Hematopoietic multipotent progenitor cell treated with erythropoietin and hydrocortisone succinate and interleukin-3 and kit ligand, for 17 days (in vitro differentiated cells): ENCODE data around the gene URM1.

Source experiments
- DNase-seq: peaks from one replicate; pipeline ENCODE4 v3.0.0-alpha.2; 2015; ENCODE audit warnings: low spot score

URM1 gene

DNA sequence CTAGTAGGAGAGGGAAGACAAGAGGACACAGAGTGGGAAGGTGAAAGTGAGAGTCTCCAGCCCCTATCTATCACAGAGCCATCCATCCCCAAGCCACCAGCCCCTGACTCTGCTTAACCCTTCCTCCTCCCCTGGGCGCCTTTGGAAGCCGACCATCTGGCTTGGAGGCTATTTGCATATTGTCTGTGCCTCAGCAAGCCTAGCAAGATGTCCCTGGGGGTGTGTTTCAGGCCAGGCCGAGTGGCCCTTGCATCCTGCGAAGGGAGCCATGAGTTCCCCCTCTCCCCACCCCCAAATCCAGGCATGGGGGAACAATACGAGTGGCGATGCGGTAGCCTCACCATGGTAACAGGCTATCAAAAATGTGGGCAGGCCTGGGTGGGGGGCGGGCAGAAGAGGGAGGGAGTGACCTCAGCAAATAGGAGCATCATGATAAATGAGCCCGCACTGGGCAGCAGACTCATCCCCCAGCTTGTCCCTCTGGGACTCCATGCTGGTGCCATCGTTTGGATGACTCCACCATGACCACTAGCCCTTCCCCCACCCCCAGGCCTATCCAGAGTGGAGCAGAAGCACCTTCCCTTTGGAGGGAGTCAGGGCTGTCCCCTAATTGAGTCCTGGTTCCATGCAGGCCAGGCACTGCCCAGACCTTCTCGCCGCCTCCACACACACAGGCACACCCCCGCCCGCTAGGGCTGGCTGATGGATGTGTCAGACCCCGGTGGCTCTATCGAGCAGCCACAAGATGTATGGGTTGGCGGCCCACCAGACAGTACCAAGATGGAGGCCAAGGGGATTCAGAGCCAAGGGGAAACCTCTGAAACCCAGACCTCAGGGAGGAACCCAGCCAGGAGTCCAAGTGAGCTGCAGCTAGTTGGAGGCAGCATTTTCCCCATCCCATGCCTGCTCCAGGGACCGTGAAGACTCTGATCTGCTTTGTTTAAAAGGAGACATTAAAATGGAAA, 14.6 kb downstream of the URM1 start:
- DNase-seq: no peak

DNA sequence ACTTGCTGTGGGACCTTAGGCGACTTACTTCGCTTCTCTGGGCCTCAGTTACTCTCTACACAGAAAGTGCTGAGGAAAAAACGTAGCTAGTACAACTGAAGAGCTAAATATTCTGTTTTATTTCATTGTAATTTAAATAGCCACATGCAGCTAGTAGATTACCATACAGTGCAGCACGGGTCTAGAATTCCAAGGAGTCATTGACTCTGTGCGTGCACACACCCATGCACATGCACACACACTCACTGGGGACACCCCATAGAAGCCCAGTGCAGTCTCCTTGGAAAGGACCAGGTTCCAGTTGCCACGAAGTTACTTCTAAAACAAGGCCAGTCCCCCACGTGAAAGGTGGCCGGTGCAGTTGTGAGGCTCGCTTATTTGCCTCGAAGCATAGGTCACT, 17.0 kb downstream of the URM1 start:
- no peak for DNase-seq

DNA sequence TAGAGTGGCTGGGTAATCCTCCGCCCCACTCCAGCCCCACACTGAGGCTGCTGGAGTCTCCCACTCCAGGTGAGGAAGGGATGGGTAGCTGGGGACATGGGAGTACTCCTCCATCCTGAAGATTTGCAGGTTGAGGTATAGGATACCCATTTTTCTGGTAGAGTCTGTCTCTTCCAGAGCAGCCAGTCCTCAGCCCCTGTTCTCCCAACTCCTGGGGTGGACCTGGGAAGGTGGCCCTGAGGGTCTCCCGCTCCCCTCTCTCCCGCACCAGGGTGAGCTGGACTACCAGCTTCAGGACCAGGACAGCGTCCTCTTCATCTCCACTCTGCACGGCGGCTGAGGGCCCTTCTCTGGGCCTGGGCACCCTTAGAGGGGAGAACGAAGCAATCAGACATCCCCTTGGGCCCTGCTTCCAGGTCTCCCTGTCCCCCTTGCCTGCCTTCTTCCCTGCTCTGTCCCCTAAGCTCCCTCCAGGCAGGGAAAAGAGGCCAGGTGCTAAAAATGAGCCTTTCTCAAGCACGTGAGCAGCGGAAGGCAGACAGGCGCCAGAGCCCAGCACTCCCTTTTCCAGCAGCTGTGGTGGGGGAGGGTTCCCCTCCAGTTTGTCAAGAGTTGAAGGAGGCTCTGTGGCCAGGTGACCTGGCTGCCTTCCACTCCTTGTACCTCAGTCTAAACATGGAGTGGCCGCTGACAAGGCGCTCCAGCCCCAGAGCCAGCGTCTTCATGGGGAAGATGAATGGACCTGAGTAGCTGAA, 18.4 kb downstream of the URM1 start:
- no peak for DNase-seq

DNA sequence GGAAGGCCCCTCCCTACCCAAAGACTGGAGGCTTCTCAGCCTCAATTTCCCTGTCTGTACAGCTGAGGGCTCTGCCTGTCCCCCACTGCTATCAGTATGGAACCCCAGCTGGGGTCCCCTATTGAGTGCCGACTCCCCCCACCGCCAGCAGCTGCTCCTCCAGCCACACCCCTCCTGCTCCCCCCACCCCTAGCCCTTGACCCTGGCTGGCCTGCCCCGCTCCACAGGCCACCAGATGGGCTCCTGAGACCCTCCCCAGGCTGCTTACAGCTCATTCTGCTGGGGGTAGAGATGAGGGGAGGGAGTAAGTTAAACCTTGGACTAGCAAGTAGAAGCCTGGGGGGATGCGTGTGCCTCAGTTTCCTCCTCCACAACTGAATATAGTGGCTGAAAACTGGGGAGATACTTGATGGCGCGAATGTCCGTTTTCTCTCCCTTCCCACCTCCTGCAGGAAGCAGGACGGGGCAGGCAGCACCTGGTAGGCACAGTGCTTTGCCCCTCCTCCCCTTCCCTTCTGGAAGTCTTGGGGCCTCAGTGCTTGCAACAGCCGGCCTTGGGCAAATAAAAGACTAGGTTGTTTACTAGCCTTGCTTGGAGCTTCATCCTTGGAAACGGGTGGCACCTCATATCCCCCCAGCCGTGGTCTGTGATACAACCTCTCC, 19.1 kb downstream of the URM1 start:
- DNase-seq: no peak

DNA sequence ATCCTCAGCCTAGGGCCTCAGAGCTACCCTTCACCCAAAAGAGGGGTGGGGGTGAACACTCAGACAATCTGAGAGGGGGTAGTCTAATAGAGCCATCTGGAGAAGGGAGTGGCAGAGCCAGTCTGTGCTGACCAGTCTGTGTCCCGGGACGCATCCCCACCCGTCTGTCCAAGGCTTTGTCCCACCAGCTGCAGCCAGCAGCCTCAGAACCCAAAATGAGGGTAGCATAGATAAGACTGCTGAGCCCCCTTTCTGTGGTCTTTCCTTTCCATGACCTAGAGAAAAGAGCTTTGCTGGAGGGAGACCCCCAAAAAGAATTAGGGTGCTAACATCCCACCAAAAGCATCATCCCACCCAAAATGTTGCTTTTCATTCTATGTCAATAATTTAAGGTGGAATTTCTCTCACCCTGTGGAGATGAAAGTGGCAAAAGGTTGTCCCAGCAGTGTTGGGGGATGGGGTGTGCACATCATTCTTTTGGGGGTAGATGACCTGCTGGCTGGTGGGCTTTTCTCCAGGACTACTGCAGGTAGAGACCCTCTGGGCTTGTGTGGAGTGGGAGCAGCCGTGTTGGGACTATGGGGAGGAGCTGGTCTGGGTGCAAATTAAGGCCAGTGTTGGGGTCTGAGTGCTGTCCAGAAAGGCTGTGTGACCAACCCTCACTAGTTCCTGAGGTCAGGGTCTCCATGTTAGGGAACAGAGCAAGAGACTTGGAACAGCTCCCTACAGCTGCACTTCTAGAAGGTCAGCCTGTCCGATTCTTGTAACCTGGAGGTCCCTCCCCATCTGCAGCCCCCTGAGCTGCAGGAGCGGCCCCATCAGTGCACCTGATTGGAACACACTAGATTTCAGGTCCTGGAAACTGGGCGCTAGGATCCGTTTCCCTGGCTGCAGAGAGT, 19.9 kb downstream of the URM1 start:
- DNase-seq: no peak

DNA sequence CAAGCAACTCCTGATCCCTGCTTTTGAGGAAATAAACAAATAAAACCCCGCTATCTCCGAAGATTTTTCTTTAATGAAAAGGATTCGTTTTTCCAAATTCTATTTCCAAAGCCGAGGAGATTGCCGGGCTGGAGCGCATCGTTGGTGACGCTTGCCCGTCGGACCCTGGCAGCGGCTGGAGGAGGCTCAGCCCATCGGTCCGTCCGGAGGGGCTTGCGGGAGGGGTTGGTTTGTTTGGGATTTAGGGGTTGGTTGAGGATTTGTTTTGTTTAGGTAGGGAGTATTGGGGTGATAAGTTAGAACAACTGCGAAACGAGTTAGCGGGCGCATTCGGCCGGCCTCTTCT, 20.8 kb downstream of the URM1 start:
- no peak for DNase-seq

DNA sequence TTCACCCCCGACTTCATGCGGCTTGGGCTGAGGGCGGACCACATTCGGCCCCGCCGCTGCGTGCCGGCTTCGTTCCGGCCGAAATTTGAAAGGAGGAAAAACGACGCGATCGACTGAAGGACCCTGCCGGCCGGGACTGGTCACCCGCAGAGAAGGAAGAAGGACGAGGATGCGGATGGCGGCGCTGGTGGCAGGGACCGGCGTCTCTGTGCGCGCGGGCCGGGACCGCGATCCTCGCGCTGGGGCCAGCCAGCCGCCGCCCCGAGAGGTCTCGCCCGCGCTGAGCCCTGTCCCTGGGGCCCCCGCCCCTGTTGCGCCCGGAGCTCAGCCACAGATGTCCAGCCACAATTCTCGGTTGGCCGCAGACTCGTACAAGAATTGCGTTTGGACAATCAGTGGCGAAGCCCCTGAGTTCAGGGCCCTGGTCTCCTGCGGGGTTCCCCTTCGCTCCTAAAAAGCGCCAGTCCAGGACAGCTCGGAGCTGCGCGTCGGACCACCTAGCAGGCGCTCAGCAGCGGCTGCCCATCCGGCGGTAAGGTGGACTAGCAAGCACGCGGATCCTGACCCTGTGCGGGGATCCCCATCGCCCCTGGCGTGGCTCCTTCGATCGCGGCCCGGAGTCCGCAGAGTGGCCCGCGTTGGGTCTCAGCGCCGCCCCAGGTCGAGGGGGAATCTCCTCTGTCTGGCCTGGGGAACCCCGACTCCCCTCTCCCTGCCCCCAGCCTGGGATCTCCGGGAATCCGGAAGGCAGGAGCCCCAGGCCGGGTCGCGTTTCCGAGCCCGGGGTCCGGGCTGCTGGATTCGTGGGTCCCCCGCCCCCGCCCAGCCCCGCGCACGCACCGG, 21.3 kb downstream of the URM1 start:
- no peak for DNase-seq

DNA sequence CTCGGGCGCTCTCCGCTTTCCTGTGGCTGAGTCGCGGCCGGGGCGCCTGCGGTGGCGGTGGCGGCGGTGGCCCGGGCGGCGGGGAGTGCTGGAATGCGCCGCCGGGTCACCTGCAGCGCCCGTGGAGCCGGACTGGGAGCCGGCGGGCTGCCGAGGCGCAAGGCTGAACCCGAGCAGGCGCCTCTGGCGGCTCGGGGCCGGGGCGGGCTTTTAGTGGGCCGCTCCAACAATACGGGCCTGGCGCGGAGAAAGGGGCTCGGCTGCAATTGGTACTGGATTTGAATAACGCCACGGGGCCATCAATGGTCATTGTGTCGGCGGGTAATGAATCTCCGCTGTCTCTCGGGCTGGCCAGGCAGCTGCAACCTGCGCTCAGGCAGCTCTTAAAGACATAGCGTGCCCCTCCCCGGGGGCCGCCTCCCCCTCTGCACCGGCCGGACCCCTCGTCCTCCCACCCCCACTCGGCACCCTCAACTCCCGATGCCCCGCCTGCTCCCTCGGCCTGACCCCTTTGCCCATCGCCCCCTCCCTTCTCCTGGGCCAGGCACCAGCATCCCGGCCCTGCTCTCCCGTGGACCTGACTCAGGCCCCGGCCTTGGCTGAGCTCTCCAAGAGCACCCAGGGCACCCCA, 22.1 kb downstream of the URM1 start:
- no peak for DNase-seq

DNA sequence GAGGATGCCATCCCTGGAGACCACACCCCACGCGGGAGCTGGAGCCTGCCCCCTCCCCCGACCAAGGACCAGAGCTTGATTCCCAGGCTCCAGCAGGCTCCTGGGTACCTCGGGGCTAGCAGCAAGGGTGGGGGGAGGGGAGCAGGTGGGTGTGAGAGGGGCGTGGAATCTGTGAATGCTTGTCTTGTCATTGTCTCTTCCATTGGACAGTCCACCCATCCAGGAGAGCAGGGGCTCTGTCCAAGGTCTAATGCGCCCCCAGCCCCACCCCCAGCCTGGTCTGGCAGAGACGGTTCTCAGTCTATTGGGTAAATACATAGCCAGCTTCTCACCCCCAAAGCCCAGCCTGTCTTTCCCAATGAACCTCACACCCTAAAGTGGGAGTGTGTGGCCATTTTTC, 22.8 kb downstream of the URM1 start:
- no peak for DNase-seq

DNA sequence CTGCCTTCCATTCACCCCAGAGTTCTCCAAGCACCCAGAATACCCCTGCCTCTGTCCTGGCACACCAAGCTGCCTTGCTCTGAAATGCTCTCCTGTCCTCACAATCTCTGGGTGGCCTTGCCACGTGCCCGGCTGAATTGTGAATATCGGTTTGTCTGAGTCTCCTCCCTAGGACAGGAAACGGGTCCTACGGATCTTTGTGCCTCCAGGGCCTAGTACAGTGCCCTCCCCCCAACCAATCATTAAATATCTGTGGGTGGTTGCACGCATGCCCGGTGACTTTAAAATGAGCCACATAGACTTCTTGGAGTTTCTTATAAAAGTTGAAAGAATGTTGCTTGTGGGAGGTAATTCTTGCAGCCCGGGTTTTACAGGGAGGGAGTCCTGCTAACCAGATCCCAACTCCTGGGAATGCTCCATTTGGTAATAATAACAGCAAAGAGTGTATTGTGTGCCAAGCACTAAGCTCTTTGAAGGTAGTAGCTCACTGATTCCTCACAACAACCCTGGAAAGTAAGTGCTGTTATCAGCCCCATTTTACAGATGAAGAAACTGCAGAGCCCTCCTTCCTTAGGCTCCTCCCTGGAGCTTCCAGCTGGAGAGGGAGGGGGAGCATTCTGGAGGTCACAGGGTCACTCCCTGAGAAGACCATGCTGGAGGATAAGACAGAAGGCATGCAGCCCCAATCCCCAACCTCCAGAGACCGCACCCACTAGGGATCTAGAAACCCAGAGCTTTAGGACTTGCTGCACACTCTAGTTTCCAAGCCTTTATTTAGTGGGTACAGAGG, 23.4 kb downstream of the URM1 start:
- DNase-seq: no peak

DNA sequence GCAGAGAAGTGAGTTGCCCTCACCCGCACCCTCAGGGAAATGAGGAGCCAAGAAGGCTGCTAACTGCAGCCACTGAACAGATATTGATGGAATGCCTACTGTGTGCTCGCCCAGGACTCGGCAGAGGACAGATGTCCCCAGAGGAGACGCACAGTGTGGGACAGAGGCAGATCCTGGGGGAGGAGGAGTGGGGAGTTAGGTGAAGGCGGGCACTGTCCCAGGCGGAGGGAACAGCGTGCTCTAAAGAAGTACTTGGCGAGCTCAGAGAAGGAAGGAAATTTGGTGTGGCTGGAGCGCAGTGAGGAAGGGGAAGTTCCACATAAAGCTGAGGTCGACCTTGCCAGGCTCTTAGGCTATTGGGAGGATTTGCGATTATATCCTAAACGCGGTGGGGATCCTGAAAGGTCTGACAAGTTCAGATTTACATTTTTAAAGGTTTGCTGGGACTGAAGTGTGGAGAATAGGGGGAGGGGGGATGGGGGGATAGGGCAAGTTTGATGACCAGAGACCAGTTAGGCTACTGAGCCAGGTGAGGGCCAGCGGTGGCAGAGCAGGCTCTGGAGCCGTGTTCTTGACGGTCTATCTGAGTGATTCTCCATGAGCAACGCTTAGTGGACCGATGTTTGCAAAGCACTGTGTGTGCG, 25.9 kb downstream of the URM1 start:
- no peak for DNase-seq

DNA sequence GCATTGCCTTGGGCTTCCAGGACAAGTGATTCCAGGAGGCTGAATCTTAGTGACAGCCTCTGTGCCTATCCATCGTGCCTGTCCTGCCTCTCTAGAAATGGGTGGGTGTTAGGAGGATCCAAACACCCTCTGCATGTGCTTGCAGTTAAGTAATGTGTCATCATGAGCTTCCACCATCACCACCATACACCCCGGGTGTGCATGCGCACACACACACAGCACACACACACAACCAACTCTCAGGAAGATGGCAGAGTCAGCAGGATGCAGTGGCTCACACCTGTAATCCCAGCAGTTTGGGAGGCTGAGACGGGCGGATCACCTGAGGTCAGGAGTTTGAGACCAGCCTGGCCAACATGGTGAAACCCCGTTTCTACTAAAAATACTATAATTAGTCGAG, 26.7 kb downstream of the URM1 start:
- DNase-seq: no peak

DNA sequence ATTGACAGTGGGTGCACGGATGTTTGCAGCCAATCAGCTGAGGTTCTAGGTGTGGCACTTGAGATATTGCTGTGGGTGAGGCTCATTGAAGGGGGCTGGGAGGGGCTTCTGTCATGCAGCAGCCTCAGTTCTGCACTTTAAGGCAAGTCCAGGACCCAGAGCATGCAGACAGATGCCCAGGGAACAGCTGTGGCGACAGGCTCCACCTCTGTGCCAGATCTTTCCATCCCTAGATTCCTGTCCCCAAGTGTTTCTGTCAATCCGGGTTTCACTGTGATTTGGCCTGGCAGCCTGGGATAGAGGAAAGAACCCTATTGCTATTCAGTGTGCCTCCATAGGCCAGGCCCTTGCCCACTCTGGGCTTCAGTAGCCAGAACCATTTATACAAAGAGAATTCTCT, 28.7 kb downstream of the URM1 start:
- DNase-seq: no peak

DNA sequence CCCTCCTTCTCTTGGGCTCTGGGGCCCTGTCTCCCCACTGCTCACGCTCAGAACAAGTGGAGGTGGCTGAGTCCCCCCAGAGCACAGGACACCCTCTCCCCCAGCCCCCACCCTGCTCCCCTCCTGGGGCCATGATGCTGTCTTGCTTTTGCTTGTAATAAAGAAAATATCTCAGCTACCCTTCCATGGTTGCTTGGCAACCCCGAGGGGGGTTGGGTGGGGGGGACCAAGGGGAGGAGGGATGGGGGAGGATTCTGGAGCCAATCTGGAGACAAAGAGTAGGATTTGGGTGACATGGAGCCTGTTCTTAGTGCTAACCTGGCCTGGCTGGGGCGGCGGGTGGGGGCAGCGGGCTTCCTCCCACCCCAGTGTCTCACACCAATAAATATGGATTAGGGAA, 33.4 kb downstream of the URM1 start:
- no peak for DNase-seq

DNA sequence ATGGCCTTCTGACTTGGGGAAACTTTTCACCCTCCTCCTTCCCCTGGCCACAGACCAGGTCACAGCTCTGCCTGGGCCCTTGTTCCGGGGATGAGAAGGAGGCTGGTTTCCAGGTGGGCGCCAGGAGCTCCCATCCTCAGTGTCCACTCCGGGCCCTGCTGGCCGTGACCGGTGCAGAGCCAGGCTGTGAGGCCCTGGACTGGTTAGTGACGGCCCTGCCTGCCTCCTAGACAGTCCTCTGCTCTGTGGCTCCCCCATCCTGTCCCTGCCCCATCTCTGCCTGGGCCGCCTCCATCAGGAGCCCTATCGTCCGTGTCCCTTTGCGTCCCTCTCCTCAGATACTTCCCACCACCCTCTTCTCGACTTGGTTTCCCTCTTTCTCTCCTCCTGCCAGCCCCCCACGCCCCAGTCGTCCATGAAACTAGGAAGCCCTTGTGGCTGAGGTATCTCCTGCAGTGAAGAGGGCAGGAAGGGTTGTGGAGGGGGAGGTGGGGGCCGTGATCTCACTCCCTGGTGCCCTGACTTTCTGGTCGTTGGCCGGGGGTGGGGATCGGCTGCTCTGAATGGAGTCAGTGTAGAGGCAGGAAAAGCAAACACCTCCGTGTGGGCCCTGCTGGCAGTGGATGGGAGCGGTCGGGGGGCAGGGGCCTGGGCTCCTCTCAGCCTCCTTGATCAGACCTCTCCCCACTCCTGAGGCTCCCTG, 34.1 kb downstream of the URM1 start:
- no peak for DNase-seq

DNA sequence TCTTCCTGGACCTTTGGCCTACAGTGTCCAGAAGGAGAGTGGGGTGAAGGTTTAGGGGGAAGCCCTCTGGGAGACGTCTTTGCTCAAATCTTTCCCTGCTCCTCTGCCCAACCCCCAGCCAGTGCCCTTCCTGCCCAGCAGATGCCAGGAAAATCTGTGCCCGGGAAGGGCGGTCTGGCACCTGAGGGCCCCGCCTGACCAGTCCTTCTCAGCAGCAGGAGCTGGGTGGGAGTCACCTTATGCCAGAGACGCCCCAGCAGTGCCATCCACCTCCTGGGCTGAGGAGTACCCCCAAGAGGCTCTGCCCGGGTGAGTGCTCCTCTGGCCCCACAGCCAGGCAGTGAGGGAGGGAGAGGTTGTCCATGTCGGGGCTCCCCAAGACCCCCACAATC, 34.6 kb downstream of the URM1 start:
- DNase-seq: no peak

DNA sequence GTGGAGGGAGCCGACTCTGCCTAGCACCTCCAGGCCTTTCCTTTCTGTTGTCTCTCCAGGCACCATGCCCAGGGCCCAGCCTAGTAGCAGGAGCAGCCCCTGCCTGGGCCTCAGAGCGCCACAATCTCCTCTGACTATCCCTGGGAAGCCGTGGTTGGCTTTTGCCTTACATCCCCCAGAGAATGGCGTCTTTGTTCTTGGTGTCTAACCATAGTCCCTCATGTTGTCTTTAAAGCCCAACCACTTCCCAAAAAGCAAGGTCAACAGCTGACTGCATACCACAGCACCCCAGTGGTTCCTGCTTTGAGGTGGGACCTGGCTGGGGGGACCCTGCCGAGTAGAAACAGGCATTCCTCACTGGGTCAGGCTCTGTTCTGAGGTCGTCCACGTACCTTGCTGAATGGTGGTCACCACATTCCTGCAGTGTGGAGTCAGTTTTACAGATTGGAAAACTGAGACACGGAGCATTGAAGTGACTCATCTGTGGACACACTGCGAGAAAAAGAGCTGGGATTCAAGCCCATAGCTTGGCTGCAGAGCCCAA, 35.7 kb downstream of the URM1 start:
- DNase-seq: no peak

DNA sequence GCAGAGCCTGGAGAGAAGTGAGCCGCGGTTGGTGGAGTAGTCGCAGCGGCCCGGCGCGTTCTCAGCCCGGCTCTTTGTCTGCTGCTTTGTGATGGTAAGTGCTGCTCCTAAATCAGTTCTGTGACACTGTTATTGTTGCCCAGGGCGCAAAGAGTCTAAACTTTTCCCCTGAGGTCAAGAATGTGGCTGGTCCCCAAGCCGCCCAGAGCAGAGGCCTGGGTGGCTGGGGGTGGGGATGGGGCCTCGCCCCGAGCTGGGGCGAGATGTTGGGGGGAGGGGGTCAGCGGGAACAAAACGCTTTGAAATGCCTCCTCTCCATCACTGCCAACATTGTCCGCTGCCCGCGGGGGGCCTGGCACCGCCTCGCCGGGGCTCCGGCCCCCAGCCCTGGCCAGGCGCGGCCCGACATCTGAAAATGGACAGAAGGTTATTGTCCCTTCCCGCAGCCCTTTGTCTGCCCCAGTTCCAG, 37.8 kb downstream of the URM1 start:
- no peak for DNase-seq
